PC-3 (cell line): ENCODE measurements around the gene LRRC49.

Experiments used
- CTCF ChIP-seq: fragments of 300-600 bp; sonication (generic); conservative IDR thresholded peaks from 2 replicates; pipeline ENCODE4 v1.5.1; 2017; ENCODE audit warnings: antibody characterized with exemption, low read depth, mild to moderate bottlenecking, low read length
- EZH2 ChIP-seq: fragments of 300-600 bp; sonication (generic); IDR thresholded peaks from one replicate; pipeline ENCODE4 v1.6.1; 2017; ENCODE audit warnings: antibody characterized with exemption, mild to moderate bottlenecking, low read length; ENCODE audit not compliant: unreplicated experiment
- EZH2phosphoT487 ChIP-seq: fragments of 300-600 bp; sonication (generic); IDR thresholded peaks from 2 replicates; pipeline ENCODE4 v1.6.1; 2018; ENCODE audit warnings: mild to moderate bottlenecking, antibody characterized with exemption, low read length, borderline replicate concordance

DNA sequence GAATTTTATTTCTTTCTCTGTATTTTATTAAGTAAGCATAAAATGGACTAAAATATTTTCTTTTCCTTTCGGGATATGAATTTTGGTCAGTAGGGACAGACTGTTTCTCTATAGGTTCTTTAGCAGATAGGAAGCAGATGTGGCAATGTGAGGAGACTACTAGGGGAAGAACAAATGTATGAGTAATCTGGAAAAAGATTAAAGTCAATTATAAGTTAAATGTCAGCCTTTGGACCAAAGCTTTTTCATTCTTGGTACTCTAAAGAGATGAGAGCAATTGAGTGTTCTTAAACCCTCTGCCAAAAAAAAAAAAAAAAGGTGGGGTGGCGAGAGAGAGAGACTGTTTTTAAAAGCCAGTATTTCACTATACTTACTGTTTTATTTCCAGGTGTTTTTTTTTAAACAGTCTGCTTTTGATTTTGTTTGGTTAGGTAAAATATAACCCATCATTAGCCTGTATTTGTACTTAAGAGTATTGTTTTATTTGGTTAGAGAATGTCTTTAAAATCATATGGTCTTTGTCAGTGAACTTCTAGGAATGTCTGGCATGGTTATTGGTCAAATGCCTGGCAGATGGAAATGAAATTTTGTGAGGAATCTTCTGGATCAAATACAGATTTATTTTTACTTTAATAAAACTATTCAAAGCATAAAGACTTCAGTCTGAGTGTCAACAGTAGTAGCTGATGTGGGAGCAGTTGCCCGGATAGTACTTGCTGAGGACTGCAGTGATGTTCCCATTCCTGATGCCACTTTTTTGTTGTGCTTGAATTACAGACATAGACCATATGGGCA is 63.8 kb downstream of the LRRC49 start:
- no peak for TF ChIP-seq CTCF
- no peak for TF ChIP-seq EZH2
- TF ChIP-seq EZH2phosphoT487 = no peak
